Left renal cortex interstitium (tissue), 4 donors: Measurements from ENCODE around the gene RALGPS1. TPM values are rescaled to one million over a fixed set of nuclear protein-coding genes. Genes with fewer than 3 reads are reported as not detected.
A peak's percentile ranks its signal among the peaks of the same experiment; 100 is the strongest.

Source experiments
- DNase-seq, 4 donors: peaks; one replicate each; pipeline ENCODE4 v3.0.0-alpha.2; 2013; ENCODE audit warnings: low read depth in 4 of 4, low spot score in 2 of 4, missing footprints in 1 of 4
- polyA plus RNA-seq, 4 donors: library from polyadenylated mRNA; unstranded; fragments of 120-200 nt; gene quantifications; one replicate each; pipeline ENCODE4 v1.2.1, GENCODE V29; 2013; ENCODE audit not compliant: insufficient read length in 4 of 4

RALGPS1 gene
- polyA plus RNA-seq, 4 donors = 18.8 to 30.8 (median 25.2) TPM

- DNase-seq = peak in 1 of 4 donors; percentile 47
These were observed 12.4 kb upstream of the RALGPS1 start for GRCh38 chr9:126902210-126902609.

- no peak for DNase-seq
These were observed 10.0 kb upstream of the RALGPS1 start for GRCh38 chr9:126904586-126904985.

- no peak for DNase-seq
These were observed 8.5 kb upstream of the RALGPS1 start for GRCh38 chr9:126906091-126906490.

GRCh38 chr9:126907058-126907457 lies 7.5 kb upstream of the RALGPS1 start:
- no peak for DNase-seq

GRCh38 chr9:126915281-126915816 lies 767 bp downstream of the RALGPS1 start:
- DNase-seq = no peak

- no peak for DNase-seq
These were observed 1.4 kb downstream of the RALGPS1 start for GRCh38 chr9:126915846-126916543.

- no peak for DNase-seq
These were observed 2.3 kb downstream of the RALGPS1 start for GRCh38 chr9:126916909-126917308.

GRCh38 chr9:126919193-126919592 lies 4.6 kb downstream of the RALGPS1 start:
- no peak for DNase-seq

- DNase-seq = no peak
These were observed 11.3 kb downstream of the RALGPS1 start for GRCh38 chr9:126925876-126926275.

- no peak for DNase-seq
These were observed 11.8 kb downstream of the RALGPS1 start for GRCh38 chr9:126926364-126926763.

GRCh38 chr9:126927419-126927818 lies 12.8 kb downstream of the RALGPS1 start:
- peak in 1 of 4 donors; percentile 62 for DNase-seq

- DNase-seq = no peak
These were observed 18.3 kb downstream of the RALGPS1 start for GRCh38 chr9:126932871-126933321.

GRCh38 chr9:126933334-126933980 lies 18.9 kb downstream of the RALGPS1 start:
- DNase-seq = no peak

GRCh38 chr9:126934441-126934840 lies 19.9 kb downstream of the RALGPS1 start:
- DNase-seq = no peak

- DNase-seq = no peak
These were observed 21.0 kb downstream of the RALGPS1 start for GRCh38 chr9:126935630-126936029.

GRCh38 chr9:126937444-126937843 lies 22.9 kb downstream of the RALGPS1 start:
- DNase-seq = no peak

- no peak for DNase-seq
These were observed 23.7 kb downstream of the RALGPS1 start for GRCh38 chr9:126938327-126938726.

- no peak for DNase-seq
These were observed 25.2 kb downstream of the RALGPS1 start for GRCh38 chr9:126939821-126940221.

GRCh38 chr9:126942399-126942798 lies 27.8 kb downstream of the RALGPS1 start:
- no peak for DNase-seq

GRCh38 chr9:126945682-126946081 lies 31.1 kb downstream of the RALGPS1 start:
- no peak for DNase-seq

- DNase-seq = no peak
These were observed 32.9 kb downstream of the RALGPS1 start for GRCh38 chr9:126947529-126947928.
